PC-3 (cell line): ENCODE measurements around the gene PRDX3. TPM values are rescaled to one million over a fixed set of nuclear protein-coding genes. Genes with fewer than 3 reads are reported as not detected.

ENCODE experiments used
- ATAC-seq: fragments of 200-7000 bp; cut with Tn5 transposase; 2 replicates; pipeline ENCODE4 v1.9.1; 2020; ENCODE audit warnings: mild to moderate bottlenecking, moderate library complexity
- BruUV-seq: library from RNA; stranded (reverse); fragments of 400-500 nt; replicated peaks from 2 replicates; lab custom pipeline; 2021; lab: Mats Ljungman, UMichigan
- CTCF ChIA-PET: fragments of 300-600 bp; sonication (Branson Sonifier 250); formaldehyde crosslinking; loops from one replicate; lab custom pipeline; 2022; ENCODE audit warnings: antibody characterized with exemption; lab: Charles Lee
- POLR2A ChIA-PET: fragments of 300-600 bp; sonication (Branson Sonifier 250); formaldehyde crosslinking; loops from one replicate; lab custom pipeline; 2022; ENCODE audit warnings: antibody characterized with exemption; ENCODE audit not compliant: unreplicated experiment; lab: Charles Lee
- DNase-seq: peaks from one replicate; pipeline ENCODE4 v3.0.0-alpha.2; 2015
- H2AFZ ChIP-seq: fragments of 300-600 bp; sonication (generic); 2 replicates; pipeline ENCODE4 v1.6.0; 2016; ENCODE audit warnings: antibody characterized with exemption, low read length
- H3F3A ChIP-seq: fragments of 300-600 bp; sonication (generic); one replicate; pipeline ENCODE4 v1.6.0; 2017; ENCODE audit warnings: antibody characterized with exemption, low read length, control low read depth, mild to moderate bottlenecking; ENCODE audit not compliant: unreplicated experiment
- H3K27ac ChIP-seq: fragments of 300-600 bp; sonication (generic); 2 replicates; pipeline ENCODE4 v1.5.1; 2016; ENCODE audit warnings: mild to moderate bottlenecking, low read length
- H3K27me3 ChIP-seq: fragments of 300-600 bp; sonication (generic); 2 replicates; pipeline ENCODE4 v1.6.1; 2016; ENCODE audit warnings: low read length, mixed read lengths
- H3K36me3 ChIP-seq: fragments of 300-600 bp; sonication (generic); 2 replicates; pipeline ENCODE4 v1.6.1; 2016; ENCODE audit warnings: low read depth, mixed run types, low read length, mixed read lengths
- H3K4me1 ChIP-seq: fragments of 300-600 bp; sonication (generic); 2 replicates; pipeline ENCODE4 v1.5.1; 2016; ENCODE audit warnings: low read length; ENCODE audit not compliant: insufficient read depth
- H3K4me2 ChIP-seq: fragments of 300-600 bp; sonication (generic); 2 replicates; pipeline ENCODE4 v1.6.0; 2016; ENCODE audit warnings: low read length
- H3K4me3 ChIP-seq: fragments of 300-600 bp; sonication (generic); 2 replicates; pipeline ENCODE4 v1.5.1; 2016; ENCODE audit warnings: mild to moderate bottlenecking, low read length, mixed read lengths
- H3K79me2 ChIP-seq: fragments of 300-600 bp; sonication (generic); 2 replicates; pipeline ENCODE4 v1.6.1; 2017; ENCODE audit warnings: low read length, mixed read lengths
- H3K9ac ChIP-seq: fragments of 300-600 bp; sonication (generic); 2 replicates; pipeline ENCODE4 v1.6.0; 2016; ENCODE audit warnings: mild to moderate bottlenecking, low read length
- H3K9me2 ChIP-seq: fragments of 300-600 bp; sonication (generic); replicated peaks from 2 replicates; pipeline ENCODE4 v1.6.1; 2016; ENCODE audit warnings: mixed run types, low read length, mixed read lengths
- H3K9me3 ChIP-seq: fragments of 300-600 bp; sonication (generic); 2 replicates; pipeline ENCODE4 v1.6.1; 2016; ENCODE audit warnings: low read length, mixed read lengths
- H4K20me1 ChIP-seq: fragments of 300-600 bp; sonication (generic); 2 replicates; pipeline ENCODE4 v1.6.1; 2016; ENCODE audit warnings: low read length, mixed read lengths
- EZH2 ChIP-seq: fragments of 300-600 bp; sonication (generic); IDR thresholded peaks from one replicate; pipeline ENCODE4 v1.6.1; 2017; ENCODE audit warnings: antibody characterized with exemption, mild to moderate bottlenecking, low read length; ENCODE audit not compliant: unreplicated experiment
- EZH2phosphoT487 ChIP-seq: fragments of 300-600 bp; sonication (generic); IDR thresholded peaks from 2 replicates; pipeline ENCODE4 v1.6.1; 2018; ENCODE audit warnings: mild to moderate bottlenecking, antibody characterized with exemption, low read length, borderline replicate concordance
- intact Hi-C: fragments of 100-400 bp; cut with micrococcal nuclease; formaldehyde crosslinking; loops from 2 replicates; pipeline ENCODE4 v1.9.0; 2023
- total RNA-seq: library from RNA; depleted of rRNA; stranded (reverse); fragments of >200 nt; gene quantifications from 2 replicates; pipeline ENCODE4 v1.2.3, GENCODE V29; 2014
- TF ChIP-seq, protein P1 (sequence below): fragments of 300-600 bp; sonication (generic); conservative IDR thresholded peaks from 2 replicates; pipeline ENCODE4 v1.5.1; 2017; ENCODE audit warnings: antibody characterized with exemption, low read depth, mild to moderate bottlenecking, low read length

Gene PRDX3
- total RNA-seq, 1 experiment from 2014 or later, result 153 TPM

DNA sequence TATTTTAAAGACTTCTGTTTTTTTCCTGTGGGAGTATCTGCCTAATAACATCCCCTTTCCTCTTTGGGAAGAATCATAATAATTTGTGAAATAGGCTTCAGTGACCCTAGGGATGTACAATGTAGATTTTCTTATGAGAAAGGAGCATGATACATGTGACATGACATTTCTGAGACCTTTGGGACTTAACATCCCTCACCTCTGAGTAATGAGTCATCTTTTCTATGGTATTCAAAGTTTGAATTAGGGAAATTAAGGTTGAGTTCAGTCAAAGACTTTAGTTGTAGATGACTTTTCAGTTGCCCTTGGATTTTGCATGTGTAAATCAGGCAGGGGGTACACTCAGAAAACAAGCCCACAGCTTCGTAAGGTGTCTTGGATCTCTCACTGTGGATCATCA lies 43.1 kb upstream of the PRDX3 start:
- H3K36me3 ChIP-seq, result no peaks in the 10 kb centered on the region
- POLR2A ChIA-PET, result interaction anchor here (0.7 kb wide), 1 partner anchor 130 kb away, joined by 3 read pairs; no protein-coding TSS in a partner anchor
- no peaks in the 10 kb centered on the region for H3K27me3 ChIP-seq
- CTCF ChIA-PET, result no interaction called here
- H3K27ac ChIP-seq, result no peak overlapping the region
- H3K4me3 ChIP-seq, result no peak overlapping the region
- H3K9me3 ChIP-seq, result no peaks in the 10 kb centered on the region
- H4K20me1 ChIP-seq, result no peaks in the 10 kb centered on the region
- no peaks in the 10 kb centered on the region for H3F3A ChIP-seq
- no peaks in the 10 kb centered on the region for H3K9me2 ChIP-seq
- H3K4me2 ChIP-seq, result no peak overlapping the region
- no peaks in the 10 kb centered on the region for H3K4me1 ChIP-seq
- ATAC-seq (no peak), DNase-seq (no peak)
- intact Hi-C loops, result no loop called here
- H3K9ac ChIP-seq, result no peak overlapping the region
- no peak overlapping the region for H2AFZ ChIP-seq
- H3K79me2 ChIP-seq, result no peaks in the 10 kb centered on the region
- TF ChIP-seq EZH2phosphoT487 (no peak), EZH2 (no peak)
- TF ChIP-seq, protein P1, sequence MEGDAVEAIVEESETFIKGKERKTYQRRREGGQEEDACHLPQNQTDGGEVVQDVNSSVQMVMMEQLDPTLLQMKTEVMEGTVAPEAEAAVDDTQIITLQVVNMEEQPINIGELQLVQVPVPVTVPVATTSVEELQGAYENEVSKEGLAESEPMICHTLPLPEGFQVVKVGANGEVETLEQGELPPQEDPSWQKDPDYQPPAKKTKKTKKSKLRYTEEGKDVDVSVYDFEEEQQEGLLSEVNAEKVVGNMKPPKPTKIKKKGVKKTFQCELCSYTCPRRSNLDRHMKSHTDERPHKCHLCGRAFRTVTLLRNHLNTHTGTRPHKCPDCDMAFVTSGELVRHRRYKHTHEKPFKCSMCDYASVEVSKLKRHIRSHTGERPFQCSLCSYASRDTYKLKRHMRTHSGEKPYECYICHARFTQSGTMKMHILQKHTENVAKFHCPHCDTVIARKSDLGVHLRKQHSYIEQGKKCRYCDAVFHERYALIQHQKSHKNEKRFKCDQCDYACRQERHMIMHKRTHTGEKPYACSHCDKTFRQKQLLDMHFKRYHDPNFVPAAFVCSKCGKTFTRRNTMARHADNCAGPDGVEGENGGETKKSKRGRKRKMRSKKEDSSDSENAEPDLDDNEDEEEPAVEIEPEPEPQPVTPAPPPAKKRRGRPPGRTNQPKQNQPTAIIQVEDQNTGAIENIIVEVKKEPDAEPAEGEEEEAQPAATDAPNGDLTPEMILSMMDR, result no peak
- BruUV-seq, result no TSS peak

- no peaks in the 10 kb centered on the region for H3K36me3 ChIP-seq
- DNase-seq (no peak), ATAC-seq (no peak)
- ChIA-PET CTCF (no interaction called here), POLR2A (no interaction called here)
- no peaks in the 10 kb centered on the region for H3K4me1 ChIP-seq
- no peaks in the 10 kb centered on the region for H3K9me3 ChIP-seq
- H2AFZ ChIP-seq, result no peak overlapping the region
- TF ChIP-seq EZH2 (no peak), EZH2phosphoT487 (no peak)
- TF ChIP-seq, protein P1, result no peak
- no TSS peak for BruUV-seq
- H3K4me3 ChIP-seq, result no peak overlapping the region
- H3K27me3 ChIP-seq, result no peaks in the 10 kb centered on the region
- no peaks in the 10 kb centered on the region for H4K20me1 ChIP-seq
- intact Hi-C loops, result no loop called here
- no peaks in the 10 kb centered on the region for H3K79me2 ChIP-seq
- H3F3A ChIP-seq, result no peaks in the 10 kb centered on the region
- H3K4me2 ChIP-seq, result no peak overlapping the region
- H3K27ac ChIP-seq, result no peak overlapping the region
- H3K9me2 ChIP-seq, result no peaks in the 10 kb centered on the region
- H3K9ac ChIP-seq, result no peak overlapping the region
Observed at GRCh38 chr10:119221201-119221600, 42.6 kb upstream of the PRDX3 start.

- no peak overlapping the region for H3K4me2 ChIP-seq
Observed at GRCh38 chr10:119219871-119220270, 41.3 kb upstream of the PRDX3 start.

More at GRCh38 chr10:119219871-119220270, 41.3 kb upstream of the PRDX3 start:
- CTCF ChIA-PET, result no interaction called here
- no peaks in the 10 kb centered on the region for H3K27me3 ChIP-seq
- no peak overlapping the region for H3K9ac ChIP-seq
- no peaks in the 10 kb centered on the region for H3K9me3 ChIP-seq
- H3K27ac ChIP-seq, result no peak overlapping the region
- H3K9me2 ChIP-seq, result no peaks in the 10 kb centered on the region
- DNase-seq (no peak), ATAC-seq (no peak)
- H3K4me3 ChIP-seq, result no peak overlapping the region
- no peaks in the 10 kb centered on the region for H4K20me1 ChIP-seq
- H2AFZ ChIP-seq, result no peak overlapping the region
- H3K36me3 ChIP-seq, result no peaks in the 10 kb centered on the region
- BruUV-seq, result no TSS peak
- no peaks in the 10 kb centered on the region for H3K4me1 ChIP-seq
- no peaks in the 10 kb centered on the region for H3F3A ChIP-seq
- POLR2A ChIA-PET, result no interaction called here
- TF ChIP-seq, protein P1, result no peak
- TF ChIP-seq EZH2 (no peak), EZH2phosphoT487 (no peak)
- no peaks in the 10 kb centered on the region for H3K79me2 ChIP-seq
- intact Hi-C loops, result no loop called here
